Urothelium cell line (cell line): ENCODE measurements around the gene MPC1.
"Not testable (repeated sequence)": the region's sequence is repeated elsewhere in the genome, so short reads cannot be mapped to it uniquely, and the experiment has no call there.

ENCODE experiments used
- DNase-seq: peaks from one replicate; pipeline ENCODE4 v3.0.0; 2011; ENCODE audit warnings: low spot score, mixed read lengths
- FAIRE-seq: peaks from 2 replicates; lab custom pipeline; 2011; peaks lifted over from hg19 to GRCh38; lab: Jason Lieb, UNC

The MPC1 gene

DNA sequence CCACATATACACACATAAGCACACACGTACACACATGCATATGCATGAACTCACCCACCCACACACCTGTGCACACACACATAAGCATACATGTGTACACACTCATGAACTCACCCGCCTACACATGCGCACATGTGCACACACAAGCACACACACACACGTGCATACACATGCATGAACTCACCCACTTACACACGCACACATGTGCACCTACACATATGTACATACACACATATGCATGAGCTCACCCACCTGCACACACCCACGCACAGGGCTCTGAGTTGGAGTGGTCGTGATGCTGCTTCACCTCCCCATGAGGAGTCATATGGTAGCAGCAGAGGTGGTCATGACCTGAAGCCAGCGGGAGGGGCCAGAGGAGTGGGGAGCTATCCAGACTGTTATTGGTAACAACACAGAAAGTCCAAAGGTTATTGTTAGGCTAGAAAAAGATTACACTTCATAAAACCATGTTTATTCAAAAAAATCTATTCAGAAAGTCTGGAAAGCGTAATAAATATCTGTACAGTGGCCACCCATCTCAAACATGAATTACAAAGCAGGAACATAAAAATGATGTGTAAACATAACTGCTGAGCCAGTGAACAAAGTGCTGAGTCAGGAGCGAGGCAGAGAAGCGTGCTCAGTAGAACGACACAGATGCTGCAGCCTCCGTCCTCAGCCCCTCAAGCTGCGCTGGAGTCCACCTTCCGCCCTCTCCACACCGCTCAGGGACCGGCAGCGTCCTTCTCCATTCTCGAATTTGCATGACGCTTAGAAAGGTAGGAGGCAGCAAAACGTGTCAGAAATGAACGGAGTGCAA, 26.4 kb upstream of the MPC1 start:
- DNase-seq (no peak), FAIRE-seq (no peak)

DNA sequence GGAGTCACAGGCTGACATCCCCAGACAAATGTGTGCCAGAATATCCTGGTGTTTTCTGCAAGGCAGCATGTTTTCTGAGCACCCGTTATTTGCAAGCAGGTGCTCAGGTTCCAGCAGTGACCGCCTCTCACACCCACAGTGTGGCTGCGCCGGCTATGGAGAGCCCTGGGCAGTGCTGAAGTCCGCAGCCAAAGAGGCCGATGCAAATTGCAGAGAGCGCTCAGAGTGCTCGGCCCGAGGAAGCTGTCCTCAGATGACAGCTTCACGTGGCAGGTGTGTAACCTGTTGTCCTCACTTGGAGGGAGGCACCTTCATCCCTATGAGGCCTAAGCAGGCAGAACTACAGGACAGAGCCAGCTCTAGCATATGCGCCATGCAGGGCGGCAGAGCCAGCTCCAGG, 23.5 kb upstream of the MPC1 start:
- DNase-seq: no peak
- no peak for FAIRE-seq

DNA sequence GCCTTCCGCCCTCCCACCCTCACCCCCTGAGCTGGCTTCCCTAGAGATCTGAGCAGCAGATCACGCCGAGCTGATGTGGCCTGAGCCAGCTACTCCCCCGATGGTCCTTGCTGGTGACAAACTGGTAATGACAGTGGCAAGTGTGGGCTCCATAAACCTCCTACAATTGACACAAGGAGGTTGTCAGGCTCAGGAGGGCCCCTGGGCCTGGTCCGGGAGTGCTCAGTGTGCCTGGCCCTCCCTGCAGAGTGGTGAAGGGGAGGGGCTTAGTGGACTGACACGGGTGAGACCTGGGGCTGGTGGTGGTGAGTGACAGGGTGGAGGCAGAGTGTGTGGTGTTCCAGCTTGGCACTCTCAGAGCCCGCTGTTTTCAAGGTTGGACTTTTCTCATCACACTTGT, 22.6 kb upstream of the MPC1 start:
- no peak for DNase-seq
- FAIRE-seq: no peak

DNA sequence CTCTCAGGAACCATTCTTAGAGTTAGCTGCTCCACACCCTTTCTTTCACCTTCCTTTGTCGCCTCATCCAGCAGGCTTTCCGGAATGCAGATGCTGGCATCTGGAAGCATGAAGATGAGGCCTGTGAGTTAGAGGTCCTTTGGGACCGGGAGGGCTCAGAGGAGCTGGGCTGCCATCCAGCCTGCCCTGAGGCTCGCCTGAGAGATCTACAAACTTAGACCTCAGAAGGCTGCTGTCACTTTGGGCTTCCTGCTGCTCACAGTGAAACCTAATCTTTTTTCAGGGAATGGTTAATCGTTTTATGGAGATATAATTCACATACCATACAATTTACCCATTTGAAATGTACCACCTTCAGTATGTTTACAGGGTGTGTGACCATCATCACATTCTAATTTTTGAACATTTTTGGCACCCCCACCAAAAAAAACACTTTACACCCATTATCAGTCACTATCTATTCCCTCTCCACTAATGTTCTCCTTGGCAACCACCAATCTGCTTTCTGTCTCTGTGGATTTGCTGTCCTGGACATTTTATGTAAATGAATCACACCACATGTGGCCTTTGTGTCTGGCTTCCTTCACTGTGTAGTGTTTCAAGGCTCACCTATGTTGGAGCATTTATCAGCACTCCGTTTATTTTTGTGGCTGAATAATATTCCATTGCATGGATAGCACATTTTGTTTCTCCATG, 20.0 kb upstream of the MPC1 start:
- no peak for DNase-seq

DNA sequence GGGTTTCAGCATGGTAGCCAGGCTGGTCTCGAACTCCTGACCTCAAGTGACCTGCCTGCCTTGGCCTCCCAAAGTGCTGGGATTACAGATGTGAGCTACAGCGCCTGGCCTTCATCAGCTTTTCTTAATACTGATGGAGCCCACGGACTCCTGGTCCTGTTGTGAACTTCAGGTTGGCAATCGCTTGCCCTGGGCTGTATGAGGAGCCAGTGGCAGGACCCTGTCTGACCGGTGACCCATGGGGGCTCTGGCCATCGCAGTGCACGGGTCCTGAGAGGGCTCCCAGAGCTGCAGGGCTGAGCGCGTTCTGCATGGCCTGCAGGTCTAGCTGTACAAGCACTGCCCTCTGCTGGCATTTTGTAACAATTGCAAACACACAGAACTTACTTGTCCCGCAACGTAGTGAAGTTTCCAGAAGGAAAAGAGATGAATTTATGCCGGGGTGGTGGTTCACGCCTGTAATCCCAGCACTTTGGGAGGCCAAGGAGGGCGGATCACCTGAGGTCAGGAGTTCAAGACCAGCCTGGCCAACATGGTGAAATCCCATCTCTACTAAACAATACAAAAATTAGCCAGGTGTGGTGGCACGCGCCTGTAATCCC, 18.0 kb upstream of the MPC1 start:
- peak; percentile 64 for DNase-seq
- not testable (repeated sequence) for FAIRE-seq

More for the DNA sequence above, 20.0 kb upstream of the MPC1 start:
- no peak for FAIRE-seq

DNA sequence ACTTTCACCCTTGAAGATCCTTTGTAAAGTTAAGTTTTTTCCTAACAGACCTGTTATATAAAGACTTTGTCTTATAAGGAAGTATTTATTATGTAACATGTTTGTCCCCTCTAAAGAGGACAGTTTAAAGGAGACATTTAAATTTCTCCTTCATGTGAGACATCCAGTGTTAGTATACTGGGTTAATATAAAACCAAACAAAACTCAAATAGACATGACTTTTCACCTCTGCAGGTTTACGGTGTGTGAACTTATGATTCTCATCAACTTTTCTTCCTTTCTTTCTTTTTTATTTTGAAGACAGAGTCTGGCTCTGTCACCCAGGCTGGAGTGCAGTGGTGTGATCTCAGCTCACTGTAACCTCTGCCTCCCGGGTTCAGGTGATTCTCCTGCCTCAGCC, 17.4 kb upstream of the MPC1 start:
- FAIRE-seq (no peak), DNase-seq (no peak)

DNA sequence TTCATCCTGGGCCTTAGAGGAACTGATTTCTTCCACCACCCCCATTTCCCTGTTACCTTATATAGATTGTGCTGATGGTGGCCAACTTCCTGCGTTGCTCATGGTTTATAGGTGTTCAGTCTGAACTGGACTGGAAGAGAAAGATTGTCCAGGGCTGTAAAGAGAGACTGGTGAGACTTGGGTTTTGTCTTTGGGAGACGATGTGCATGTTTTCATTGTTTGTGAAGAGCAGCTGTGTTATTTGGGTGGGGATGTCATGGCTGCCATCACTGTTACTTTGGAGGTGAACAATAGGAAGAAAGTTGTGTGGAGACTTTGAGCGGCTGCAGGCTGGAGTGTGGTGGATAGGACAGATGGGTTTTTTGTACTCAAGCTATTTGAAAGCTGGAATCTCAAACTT, 15.6 kb upstream of the MPC1 start:
- FAIRE-seq (no peak), DNase-seq (no peak)

DNA sequence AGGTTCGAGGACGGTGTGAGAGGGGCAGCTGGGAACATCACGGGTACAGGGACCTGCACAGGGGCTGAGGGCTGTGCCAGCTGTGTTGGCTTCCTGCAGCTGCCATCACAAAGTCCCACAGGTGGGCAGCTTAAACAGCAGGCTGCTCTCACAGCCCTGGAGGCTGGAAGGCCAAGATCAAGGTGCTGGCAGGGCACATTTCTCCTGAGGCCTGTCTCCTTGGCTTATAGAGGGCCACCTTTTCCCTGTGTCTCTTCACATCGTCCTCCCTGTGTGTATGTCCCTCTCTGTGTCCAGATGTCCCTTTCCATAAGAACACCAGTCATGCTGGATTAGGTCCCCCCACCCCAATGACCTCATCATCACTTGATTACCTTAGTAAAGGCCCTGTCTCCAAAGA, 15.1 kb upstream of the MPC1 start:
- no peak for DNase-seq
- no peak for FAIRE-seq

DNA sequence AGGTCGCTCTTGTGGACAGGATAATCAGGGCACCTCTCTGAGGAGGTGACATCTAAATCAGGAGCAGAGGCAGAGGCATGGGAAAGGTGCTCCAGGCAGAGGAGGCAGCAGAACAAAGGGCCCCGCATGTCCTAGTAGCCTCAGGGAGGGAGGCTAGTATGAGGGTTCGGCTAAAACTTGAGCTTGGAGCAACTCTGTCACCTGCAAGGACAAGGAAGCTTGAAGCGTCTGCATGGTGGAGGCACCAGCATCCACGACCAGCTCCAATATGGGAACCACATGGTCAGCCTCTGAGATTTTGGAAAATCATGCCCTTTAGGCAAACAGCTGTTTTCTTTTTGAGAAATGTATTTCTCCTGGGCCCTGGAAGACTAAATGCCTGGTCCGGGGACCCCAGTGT, 13.0 kb upstream of the MPC1 start:
- DNase-seq (no peak), FAIRE-seq (no peak)

DNA sequence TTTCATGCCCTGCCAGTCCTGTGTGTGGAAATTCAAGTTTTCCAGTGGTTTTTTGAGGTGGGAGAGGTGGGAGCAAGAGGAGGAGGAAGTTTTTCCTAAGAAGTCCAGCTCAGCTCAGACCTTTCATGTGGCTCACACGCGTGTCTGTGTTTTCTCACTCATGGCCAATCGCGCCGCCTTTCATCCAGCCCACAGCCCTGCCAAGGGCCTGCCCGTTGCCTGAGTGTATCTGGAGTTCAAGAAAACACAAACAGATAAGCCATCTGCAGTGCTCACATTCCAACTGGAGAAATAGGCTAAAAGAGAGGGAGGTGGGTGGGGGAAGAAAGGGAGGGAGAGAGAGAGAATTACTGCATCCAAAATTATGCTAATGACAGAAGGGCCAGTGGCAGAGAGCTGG, 12.6 kb upstream of the MPC1 start:
- FAIRE-seq (no peak), DNase-seq (no peak)

DNA sequence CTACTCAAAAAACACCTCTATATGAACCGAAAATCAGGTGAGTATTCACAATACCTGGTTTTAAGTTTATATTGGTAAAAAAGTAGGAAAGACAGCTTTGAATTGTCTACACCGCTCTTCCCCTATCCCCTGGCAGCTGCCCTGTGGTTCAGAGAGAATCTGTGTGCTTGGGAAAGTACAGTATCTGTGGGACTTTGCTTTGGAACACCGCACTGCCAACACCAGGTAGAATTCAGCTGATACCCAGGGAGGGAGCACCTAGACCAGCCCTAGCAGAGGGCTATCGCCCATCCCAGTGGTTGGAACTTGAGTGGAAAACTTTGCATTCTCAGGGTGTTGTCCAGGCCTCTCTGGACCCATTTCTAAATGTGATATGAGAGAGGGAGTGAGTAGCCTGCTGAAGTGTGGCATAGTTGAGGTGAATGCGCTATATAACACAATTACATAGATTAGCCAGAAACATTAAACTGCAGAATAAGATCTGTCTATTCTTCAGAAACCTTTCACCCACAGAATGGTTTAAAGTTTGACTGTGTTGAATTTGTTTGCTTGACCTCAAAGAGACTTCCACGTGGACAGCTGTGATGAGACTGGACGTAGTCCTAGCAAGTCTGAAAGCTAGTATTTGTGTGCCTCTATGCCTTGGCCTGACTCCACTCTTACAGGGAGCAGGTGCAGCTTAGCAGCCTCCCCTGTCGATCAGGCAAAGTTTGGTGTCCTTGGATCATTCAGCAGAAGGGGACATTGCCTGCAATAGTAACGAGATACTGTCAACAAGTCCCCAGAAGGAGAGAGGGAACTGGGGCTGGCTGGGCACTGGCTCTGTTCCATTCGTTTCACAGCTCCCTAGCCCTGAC, 11.5 kb upstream of the MPC1 start:
- FAIRE-seq: no peak
- no peak for DNase-seq

DNA sequence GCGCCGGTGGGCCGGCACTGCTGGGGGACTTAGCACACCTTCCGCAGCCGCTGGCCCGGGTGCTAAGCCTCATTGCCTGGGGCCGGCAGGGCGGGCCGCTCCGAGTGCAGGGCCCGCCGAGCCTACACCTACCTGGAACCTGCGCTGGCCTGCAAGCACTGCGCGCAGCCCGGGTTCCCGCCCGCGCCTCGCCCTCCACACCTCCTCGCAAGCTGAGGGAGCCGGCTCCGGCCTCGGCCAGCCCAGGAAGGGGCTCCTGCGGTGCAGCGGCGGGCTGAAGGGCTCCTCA, 10.7 kb upstream of the MPC1 start:
- DNase-seq: no peak
- FAIRE-seq: no peak

DNA sequence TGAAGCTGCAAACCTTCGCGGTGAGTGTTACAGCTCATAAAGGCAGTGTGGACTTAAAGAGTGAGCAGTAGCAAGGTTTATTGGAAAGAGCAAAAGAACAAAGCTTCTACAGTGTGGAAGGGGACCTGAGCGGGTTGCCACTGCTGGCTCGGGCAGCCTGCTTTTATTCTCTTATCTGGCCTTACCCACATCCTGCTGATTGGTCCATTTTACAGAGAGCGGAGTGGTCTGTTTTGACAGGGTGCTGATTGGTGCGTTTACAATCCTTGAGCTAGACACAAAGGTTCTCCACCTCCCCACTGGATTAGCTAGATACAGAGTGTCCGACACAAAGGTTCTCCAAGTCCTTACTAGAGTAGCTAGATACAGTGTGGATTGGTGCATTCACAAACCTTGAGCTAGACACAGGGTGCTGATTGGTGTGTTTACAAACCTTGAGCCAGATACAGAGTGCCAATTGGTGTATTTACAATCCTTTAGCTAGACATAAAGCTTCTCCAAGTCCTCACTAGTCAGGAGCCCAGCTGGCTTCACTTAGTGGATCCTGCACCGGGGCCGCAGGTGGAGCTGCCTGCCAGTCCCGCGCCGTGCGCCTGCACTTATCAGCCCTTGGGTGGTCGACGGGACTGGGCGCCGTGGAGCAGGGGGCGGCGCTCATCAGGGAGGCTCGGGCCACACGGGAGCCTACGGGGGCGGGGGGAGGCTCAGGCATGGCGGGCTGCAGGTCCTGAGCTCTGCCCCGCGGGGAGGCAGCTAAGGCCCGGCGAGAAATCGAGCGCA, 10.2 kb upstream of the MPC1 start:
- DNase-seq, FAIRE-seq: not testable (repeated sequence)

DNA sequence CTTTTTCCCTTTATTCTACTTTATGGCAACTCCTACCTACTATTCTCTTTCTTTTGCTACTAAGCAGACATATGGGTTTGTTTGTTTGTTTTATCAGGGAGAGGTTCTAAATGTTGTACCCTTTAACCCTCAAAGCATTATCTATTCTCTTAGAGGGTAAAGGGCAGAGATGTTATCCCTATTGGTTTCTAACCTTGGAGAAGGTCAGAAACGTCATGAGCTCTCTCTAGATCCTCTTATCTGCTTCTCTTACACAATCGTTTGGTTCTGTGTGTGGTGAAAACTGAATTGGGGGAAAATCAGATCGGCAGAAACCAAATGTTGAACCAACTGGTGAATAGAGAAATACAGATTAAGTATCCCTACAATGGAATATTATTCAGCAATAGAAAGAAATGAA, 6.4 kb upstream of the MPC1 start:
- no peak for DNase-seq
- FAIRE-seq: no peak

DNA sequence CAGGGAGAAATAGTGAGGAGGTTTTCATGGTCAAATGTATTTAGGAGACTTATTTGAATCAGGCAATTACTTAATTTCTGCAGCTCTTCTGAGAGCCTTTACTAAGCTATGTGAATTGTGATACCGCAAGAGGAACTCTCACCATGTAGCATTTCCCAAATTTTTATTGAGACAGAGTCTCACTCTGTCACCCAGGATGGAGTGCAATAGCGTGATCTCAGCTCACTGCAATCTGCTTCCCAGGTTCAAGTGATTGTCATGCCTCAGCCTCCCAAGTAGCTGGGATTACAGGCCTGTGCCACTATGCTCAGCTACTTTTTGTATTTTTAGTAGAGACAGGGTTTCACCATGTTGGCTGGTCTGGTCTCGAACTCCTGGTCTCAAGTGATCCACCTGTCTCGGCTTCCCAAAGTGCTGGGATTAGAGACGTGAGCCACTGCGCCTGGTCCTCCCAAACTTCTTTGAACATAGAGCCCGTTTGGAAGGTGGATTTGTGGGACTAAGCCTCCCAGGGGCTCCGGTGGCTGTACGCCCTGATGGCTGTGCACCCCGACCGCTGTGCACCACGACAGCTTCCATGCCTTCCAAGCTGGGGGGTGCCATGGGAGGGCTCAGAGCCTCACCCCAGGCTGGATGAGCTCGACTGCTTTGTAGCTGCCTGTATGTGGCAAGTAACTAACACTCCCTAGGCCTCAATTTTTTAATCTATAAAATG, 5.7 kb upstream of the MPC1 start:
- FAIRE-seq: no peak
- DNase-seq: no peak

DNA sequence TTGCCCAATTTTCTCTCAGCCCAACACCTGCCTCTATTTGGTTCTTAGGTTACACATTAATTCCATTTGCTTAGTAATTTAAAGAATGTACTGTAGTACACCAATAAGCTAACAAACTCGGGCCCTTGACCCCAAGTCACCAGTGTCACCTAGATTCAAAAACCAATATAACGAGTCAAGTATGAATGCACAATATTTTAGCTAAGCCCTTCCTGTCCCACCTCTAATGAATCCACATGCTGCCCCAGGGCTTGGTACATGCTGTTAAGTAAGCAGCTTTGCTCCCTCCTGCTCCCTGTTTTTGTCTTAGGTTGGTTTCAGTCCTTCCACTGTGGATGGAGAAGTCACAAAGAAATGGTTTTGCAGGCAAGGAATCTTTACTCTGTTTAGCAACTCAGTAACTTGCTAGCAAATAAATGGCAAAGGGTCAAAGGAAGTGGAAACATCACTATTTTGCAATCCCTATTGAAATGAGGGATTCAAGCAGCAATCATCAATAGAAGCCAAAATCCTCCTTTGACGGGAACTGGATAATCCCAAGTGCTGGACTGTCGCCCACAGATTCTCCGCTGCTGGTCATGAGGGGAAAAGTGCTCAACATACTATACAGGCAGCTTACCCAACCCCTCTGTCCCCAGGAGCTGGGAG, 5.0 kb upstream of the MPC1 start:
- FAIRE-seq (no peak), DNase-seq (no peak)

DNA sequence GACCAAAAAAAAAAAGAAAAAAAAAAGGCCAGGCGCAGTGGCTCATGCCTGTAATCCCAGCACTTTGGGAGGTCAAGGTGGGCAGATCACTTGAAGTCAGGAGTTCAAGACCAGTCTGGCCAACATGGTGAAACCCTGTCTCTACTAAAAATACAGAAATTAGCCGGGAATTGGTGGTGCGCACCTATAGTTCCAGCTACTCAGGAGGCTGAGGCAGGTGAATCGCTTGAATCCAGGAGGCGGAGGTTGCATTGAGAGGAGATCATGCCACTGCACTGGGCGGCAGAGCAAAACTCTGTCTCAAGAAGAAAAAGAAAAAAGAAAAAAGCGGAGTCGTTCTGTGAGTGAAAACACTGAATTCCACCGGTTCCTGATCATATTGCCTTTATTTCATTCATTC, 4.4 kb upstream of the MPC1 start:
- not testable (repeated sequence) for FAIRE-seq, DNase-seq

DNA sequence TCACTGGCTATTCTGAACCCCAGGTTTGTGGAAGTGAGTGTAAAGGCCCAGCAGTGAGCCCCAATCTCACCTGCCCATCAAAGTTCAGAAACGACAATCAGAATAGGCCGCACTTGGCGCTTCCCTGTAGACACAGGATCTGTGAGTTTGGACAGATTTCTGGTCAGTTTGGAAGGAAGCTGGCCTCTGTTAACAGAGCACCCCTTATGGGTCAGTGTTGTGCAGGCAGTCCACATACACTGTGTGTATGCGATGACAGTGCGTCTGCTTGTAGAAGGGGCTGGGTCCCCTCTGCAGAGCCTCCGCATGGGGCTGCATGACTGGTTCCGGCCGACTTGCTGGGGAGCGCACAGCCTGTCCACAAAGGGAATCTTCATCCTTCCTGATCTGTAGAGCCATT, 3.4 kb upstream of the MPC1 start:
- FAIRE-seq (no peak), DNase-seq (no peak)

DNA sequence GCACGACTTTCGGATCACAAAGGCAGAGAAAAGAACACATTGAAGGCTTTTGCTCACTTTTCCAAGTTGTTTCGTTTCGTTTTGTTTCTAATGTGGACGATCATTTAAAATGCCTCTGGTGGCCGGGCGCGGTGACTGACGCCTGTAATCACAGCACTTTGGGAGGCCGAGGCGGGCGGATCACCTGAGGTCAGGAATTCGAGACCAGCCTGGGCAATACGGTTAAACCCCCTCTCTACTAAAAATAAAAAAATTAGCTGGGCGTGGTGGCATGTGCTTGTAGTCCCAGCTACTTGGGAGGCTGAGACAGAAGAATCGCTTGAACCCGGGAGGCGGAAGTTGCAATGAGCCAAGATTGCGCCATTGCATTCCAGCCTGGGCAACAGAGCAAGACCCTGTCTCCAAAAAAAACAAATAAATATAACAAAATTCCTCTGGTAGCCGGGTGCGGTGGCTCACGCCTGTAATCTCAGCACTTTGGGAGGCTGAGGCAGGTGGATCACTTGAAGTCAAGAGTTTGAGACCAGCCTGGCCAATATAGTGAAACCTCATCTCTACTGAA, 1.1 kb upstream of the MPC1 start:
- not testable (repeated sequence) for DNase-seq, FAIRE-seq
